Esophagus squamous epithelium (tissue), 5 donors: ENCODE results near the gene ZNF552. TPM values are rescaled to one million over a fixed set of nuclear protein-coding genes. Genes with fewer than 3 reads are reported as not detected.
A peak's percentile ranks its signal among the peaks of the same experiment; 100 is the strongest.
"Not testable (repeated sequence)": the region's sequence is repeated elsewhere in the genome, so short reads cannot be mapped to it uniquely, and the experiment has no call there.

ENCODE experiments used
- DNase-seq: peaks from one replicate; lab custom pipeline; 2025; lab: John Stamatoyannopoulos, UW
- H3K27ac ChIP-seq, 4 donors: fragments of 200-600 bp; sonication (generic); one replicate each; pipeline ENCODE4 v1.5.1; 2016 to 2019; ENCODE audit warnings: mild to moderate bottlenecking in 1 of 4
- H3K27me3 ChIP-seq, 4 donors: fragments of 200-600 bp; sonication (generic); 1 replicate in 3 of 4; 2 replicates in 1 of 4; pipeline versions ENCODE4 v1.5.1 to v1.6.0; 2017 to 2021; ENCODE audit warnings: antibody characterized with exemption in 1 of 4
- H3K36me3 ChIP-seq, 3 donors: fragments of 200-600 bp; sonication (generic); one replicate each; pipeline ENCODE4 v1.5.1; 2016 to 2019
- H3K4me1 ChIP-seq, 3 donors: fragments of 200-600 bp; sonication (generic); one replicate each; pipeline ENCODE4 v1.5.1; 2017 to 2019
- H3K4me3 ChIP-seq, 4 donors: fragments of 200-600 bp; sonication (generic); 1 replicate in 3 of 4; 2 replicates in 1 of 4; pipeline ENCODE4 v1.5.1; 2016 to 2019; ENCODE audit warnings: mild to moderate bottlenecking in 2 of 4, moderate library complexity in 1 of 4
- H3K9me3 ChIP-seq, 3 donors: fragments of 200-600 bp; sonication (generic); one replicate each; pipeline ENCODE4 v1.5.1; 2016 to 2019
- CTCF ChIP-seq, 6 experiments: fragments of 450-650 bp in 4 of 6; fragments of 200-600 bp in 2 of 6; sonication (generic) in 2 of 6; IDR thresholded peaks; one replicate each; pipeline ENCODE4 v1.5.1; 2016 to 2019; ENCODE audit warnings: antibody characterized with exemption in 6 of 6, mild to moderate bottlenecking in 4 of 6, moderate library complexity in 4 of 6
- POLR2A ChIP-seq, 4 donors: fragments of 450-650 bp; IDR thresholded peaks; one replicate each; pipeline ENCODE4 v1.6.1; 2017; ENCODE audit warnings: antibody characterized with exemption in 4 of 4, mild to moderate bottlenecking in 4 of 4, moderate library complexity in 3 of 4
- WGBS, 2 donors: methylation state at CpG; one replicate each; pipeline ENCODE4 v1.1.5; 2018; 5-methylcytosine and 5-hydroxymethylcytosine counted together
- intact Hi-C: fragments of 100-400 bp; cut with DNase I; formaldehyde crosslinking; loops from one replicate; pipeline ENCODE4 v1.15.0; 2022
- total RNA-seq, 4 donors: library from RNA; depleted of rRNA; stranded (reverse); fragments of >200 nt; gene quantifications; one replicate each; pipeline ENCODE4 v1.1.0, GENCODE V29; 2016
- donor health status: DM: yes; HTN: yes; CAD: no.

ZNF552 gene
- 10 to 100 TPM in 2 of 4 donors, 1 to 10 TPM in 2; 5.2 to 15.3 (median 12.3) TPM for total RNA-seq

GRCh38 chr19:57814505-57815246, at the start of gene ZNF552:
Gene ZNF552 (minus strand): TSS chr19:57814913. CDS start chr19:57814743, 170 bp downstream.
- WGBS, 2 donors = 0 to 1% methylated on average over 5 to 11 of the region's 50 CpGs
- intact Hi-C loops = no loop called here

GRCh38 chr19:57862351-57862750, 47.6 kb upstream of the ZNF552 start:
- H3K27ac ChIP-seq, H3K4me1 ChIP-seq, intact Hi-C loops, DNase-seq, H3K4me3 ChIP-seq, H3K27me3 ChIP-seq: not testable (repeated sequence)
- peaks cover 40 to 100% (median 44%) of the 10 kb centered on the region in 3 donors for H3K36me3 ChIP-seq
- peaks cover 0 to 91% (median 55%) of the 10 kb centered on the region in 3 donors for H3K9me3 ChIP-seq
- 95% methylated on average over 2 to 3 of the region's 3 CpGs for WGBS, 2 donors

More at GRCh38 chr19:57814505-57815246, at the start of gene ZNF552:
- TF ChIP-seq CTCF (IDR thresholded peaks at IDR 0.05) (no peak), POLR2A (IDR thresholded peaks at IDR 0.05) (peak in 3 of 4 donors; percentile 67 to 79 (median 74))
- H3K36me3 ChIP-seq = peaks cover 0 to 30% (median 0%) of the 10 kb centered on the region in 3 donors
- DNase-seq = peak; percentile 40
- peak within 1 kb of the TSS; percentile 85 to 91 (median 89) for H3K27ac ChIP-seq
- H3K4me3 ChIP-seq = peak within 1 kb of the TSS; percentile 70 to 85 (median 77)
- no peaks in the 10 kb centered on the region for H3K9me3 ChIP-seq
- H3K27me3 ChIP-seq = no peaks in the 10 kb centered on the region
- H3K4me1 ChIP-seq = peaks cover 10 to 40% (median 18%) of the 10 kb centered on the region in 3 donors

- DNase-seq, intact Hi-C loops, H3K27ac ChIP-seq, H3K27me3 ChIP-seq, H3K4me3 ChIP-seq: not testable (repeated sequence)
- Histone ChIP-seq H3K9me3 (peaks cover 0 to 37% (median 6%) of the 10 kb centered on the region in 3 donors), H3K36me3 (peaks cover 11 to 63% (median 14%) of the 10 kb centered on the region in 3 donors), H3K4me1 (peaks cover 0 to 18% (median 11%) of the 10 kb centered on the region in 3 donors)
- 88 to 100% methylated on average over 2 of the region's 2 CpGs for WGBS, 2 donors
These were observed 39.4 kb upstream of the ZNF552 start for GRCh38 chr19:57854117-57854516.

GRCh38 chr19:57851812-57852603, 37.3 kb upstream of the ZNF552 start:
- 78 to 88% methylated on average over 4 of the region's 6 CpGs for WGBS, 2 donors
- H3K27ac ChIP-seq, DNase-seq, intact Hi-C loops, H3K27me3 ChIP-seq, H3K4me3 ChIP-seq: not testable (repeated sequence)
- Histone ChIP-seq H3K4me1 (peaks cover 0 to 18% (median 11%) of the 10 kb centered on the region in 3 donors), H3K36me3 (peaks cover 2 to 42% (median 5%) of the 10 kb centered on the region in 3 donors), H3K9me3 (peaks cover 0 to 21% (median 0%) of the 10 kb centered on the region in 3 donors)

GRCh38 chr19:57850553-57851017, 35.9 kb upstream of the ZNF552 start:
- Histone ChIP-seq H3K27me3 (no peaks in the 10 kb centered on the region), H3K36me3 (peaks cover 0 to 27% (median 0%) of the 10 kb centered on the region in 3 donors), H3K27ac (peak overlapping the region; percentile 81 to 88 (median 84)), H3K9me3 (peaks cover 0 to 11% (median 0%) of the 10 kb centered on the region in 3 donors), H3K4me3 (peak overlapping the region; percentile 70 to 82 (median 74)), H3K4me1 (peaks cover 0 to 18% (median 11%) of the 10 kb centered on the region in 3 donors)
- 9 to 14% methylated on average over 8 to 11 of the region's 11 CpGs for WGBS, 2 donors
- no peak for TF ChIP-seq POLR2A (IDR thresholded peaks at IDR 0.05)
- no peak for TF ChIP-seq CTCF (IDR thresholded peaks at IDR 0.05)
- intact Hi-C loops = no loop called here
- DNase-seq = no peak

GRCh38 chr19:57849666-57850473, 35.2 kb upstream of the ZNF552 start, which contains the start of gene ZNF587:
Gene ZNF587 (plus strand): TSS chr19:57849859. CDS start chr19:57850039, 180 bp downstream.
- peaks cover 0 to 23% (median 0%) of the 10 kb centered on the region in 3 donors for H3K36me3 ChIP-seq
- peaks cover 0 to 18% (median 11%) of the 10 kb centered on the region in 3 donors for H3K4me1 ChIP-seq
- intact Hi-C loops, H3K27me3 ChIP-seq, H3K9me3 ChIP-seq: not testable (repeated sequence)
- peak in 1 of 4 donors; percentile 47 for TF ChIP-seq POLR2A (IDR thresholded peaks at IDR 0.05)
- H3K4me3 ChIP-seq = peak within 1 kb of the TSS; percentile 70 to 82 (median 74)
- 0 to 2% methylated on average over 9 to 19 of the region's 42 CpGs for WGBS, 2 donors
- H3K27ac ChIP-seq = peak within 1 kb of the TSS; percentile 81 to 88 (median 84)
- peak; percentile 7 for DNase-seq

GRCh38 chr19:57849162-57849665, 34.5 kb upstream of the ZNF552 start:
- Histone ChIP-seq H3K4me1 (peaks cover 0 to 18% (median 11%) of the 10 kb centered on the region in 3 donors), H3K4me3 (peak overlapping the region in 3 of 4 donors; percentile 70 to 82 (median 78)), H3K27ac (peak overlapping the region in 2 of 4 donors; percentile 82 to 87), H3K36me3 (peaks cover 0 to 24% (median 0%) of the 10 kb centered on the region in 3 donors)
- H3K27me3 ChIP-seq, DNase-seq, intact Hi-C loops, H3K9me3 ChIP-seq: not testable (repeated sequence)
- 40 to 86% methylated on average over 1 of the region's 2 CpGs for WGBS, 2 donors

GRCh38 chr19:57847164-57847563, 32.5 kb upstream of the ZNF552 start:
- H3K27ac ChIP-seq, H3K27me3 ChIP-seq, H3K4me3 ChIP-seq, intact Hi-C loops, H3K9me3 ChIP-seq, DNase-seq: not testable (repeated sequence)
- WGBS, 2 donors = 66 to 87% methylated on average over 3 of the region's 3 CpGs
- Histone ChIP-seq H3K36me3 (peaks cover 0 to 28% (median 0%) of the 10 kb centered on the region in 3 donors), H3K4me1 (peaks cover 0 to 18% (median 11%) of the 10 kb centered on the region in 3 donors)
